ENCODE data around the gene OR10C1. TPM values are rescaled to one million over a fixed set of nuclear protein-coding genes. Genes with fewer than 3 reads are reported as not detected.

The OR10C1 gene
- polyA plus RNA-seq (2011; rRNA removed), result not detected in 2 replicates
- not detected in 2 replicates for polyA minus RNA-seq (2011; rRNA and poly(A)+ RNA removed)

DNA sequence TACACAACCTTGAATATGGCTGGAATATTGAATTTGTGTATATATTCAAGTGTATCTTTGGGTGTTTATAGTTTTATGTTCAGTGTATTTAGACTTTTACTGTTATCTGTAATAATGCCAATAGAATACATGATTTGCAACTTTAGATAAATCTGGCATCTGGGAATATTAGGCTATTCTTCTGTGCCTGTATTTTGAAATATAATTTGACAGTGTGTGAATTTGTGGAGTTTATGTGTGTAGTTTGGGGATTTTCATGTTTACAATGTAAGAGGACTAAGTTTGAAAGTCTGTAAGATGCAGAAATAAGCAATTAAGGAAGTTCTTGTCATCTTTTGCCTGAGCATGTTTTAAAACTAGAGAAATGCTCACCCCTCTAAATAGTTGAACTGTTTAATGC lies at the start of gene OR10C1:
TSS of gene OR10C1 (plus strand) at position 301 of the 400 bp plus-strand sequence. CDS start 710 bp downstream, outside the sequence.
- H3K9me3 ChIP-seq (ENCODE audit: control insufficient read depth, insufficient read depth, low read length), result peaks cover 8% of the 10 kb centered on the region
- CTCF ChIA-PET, result no interaction called here

DNA sequence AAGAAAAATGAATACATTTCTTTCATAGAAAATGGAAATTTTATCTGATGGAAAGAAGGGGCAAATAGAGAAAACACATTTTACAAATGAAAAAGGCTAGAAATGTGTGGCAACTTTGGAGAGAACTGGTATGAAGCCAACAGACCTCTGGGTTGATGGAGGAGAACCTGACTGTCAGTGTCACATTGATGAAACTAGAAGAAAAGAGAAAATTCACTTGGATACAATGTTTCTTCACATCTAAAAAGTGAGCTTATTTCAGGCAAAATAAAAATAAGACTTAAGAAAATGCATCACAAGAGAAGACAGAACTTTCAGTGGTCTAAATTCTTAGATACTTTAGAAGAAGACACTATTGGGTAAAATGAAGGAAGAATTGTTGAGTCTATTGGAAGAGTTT lies 43.8 kb upstream of the OR10C1 start, which contains the start of gene OR12D2:
TSS of gene OR12D2 (plus strand) at position 301 of the 400 bp plus-strand sequence. CDS start 1,069 bp downstream, outside the sequence.
- Histone ChIP-seq H3K9me3 (ENCODE audit: control insufficient read depth, insufficient read depth, low read length) (peaks cover 19% of the 10 kb centered on the region), H3K27me3 (ENCODE audit: control insufficient read depth, insufficient read depth, low read length) (no peaks in the 10 kb centered on the region), H3K27ac (ENCODE audit: low read depth, low read length) (no peak within 1 kb of the TSS), H3K4me3 (ENCODE audit: low read depth, low read length) (no peak within 1 kb of the TSS)
- POLR2A ChIA-PET, result no interaction called here
- TF ChIP-seq, protein P1, sequence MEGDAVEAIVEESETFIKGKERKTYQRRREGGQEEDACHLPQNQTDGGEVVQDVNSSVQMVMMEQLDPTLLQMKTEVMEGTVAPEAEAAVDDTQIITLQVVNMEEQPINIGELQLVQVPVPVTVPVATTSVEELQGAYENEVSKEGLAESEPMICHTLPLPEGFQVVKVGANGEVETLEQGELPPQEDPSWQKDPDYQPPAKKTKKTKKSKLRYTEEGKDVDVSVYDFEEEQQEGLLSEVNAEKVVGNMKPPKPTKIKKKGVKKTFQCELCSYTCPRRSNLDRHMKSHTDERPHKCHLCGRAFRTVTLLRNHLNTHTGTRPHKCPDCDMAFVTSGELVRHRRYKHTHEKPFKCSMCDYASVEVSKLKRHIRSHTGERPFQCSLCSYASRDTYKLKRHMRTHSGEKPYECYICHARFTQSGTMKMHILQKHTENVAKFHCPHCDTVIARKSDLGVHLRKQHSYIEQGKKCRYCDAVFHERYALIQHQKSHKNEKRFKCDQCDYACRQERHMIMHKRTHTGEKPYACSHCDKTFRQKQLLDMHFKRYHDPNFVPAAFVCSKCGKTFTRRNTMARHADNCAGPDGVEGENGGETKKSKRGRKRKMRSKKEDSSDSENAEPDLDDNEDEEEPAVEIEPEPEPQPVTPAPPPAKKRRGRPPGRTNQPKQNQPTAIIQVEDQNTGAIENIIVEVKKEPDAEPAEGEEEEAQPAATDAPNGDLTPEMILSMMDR (IDR thresholded peaks at IDR 0.05; ENCODE audit: low read depth, low read length), result no peak
- CTCF ChIA-PET, result no interaction called here
- DNase-seq (ENCODE audit: low read depth, low spot score), result no peak

More for the DNA sequence above, at the start of gene OR10C1:
- Histone ChIP-seq H3K27me3 (ENCODE audit: control insufficient read depth, insufficient read depth, low read length) (no peaks in the 10 kb centered on the region), H3K27ac (ENCODE audit: low read depth, low read length) (no peak within 1 kb of the TSS), H3K4me3 (ENCODE audit: low read depth, low read length) (no peak within 1 kb of the TSS)
- no peak for DNase-seq (ENCODE audit: low read depth, low spot score)
- POLR2A ChIA-PET, result no interaction called here
- TF ChIP-seq, protein P1 (IDR thresholded peaks at IDR 0.05; ENCODE audit: low read depth, low read length), result no peak

DNA sequence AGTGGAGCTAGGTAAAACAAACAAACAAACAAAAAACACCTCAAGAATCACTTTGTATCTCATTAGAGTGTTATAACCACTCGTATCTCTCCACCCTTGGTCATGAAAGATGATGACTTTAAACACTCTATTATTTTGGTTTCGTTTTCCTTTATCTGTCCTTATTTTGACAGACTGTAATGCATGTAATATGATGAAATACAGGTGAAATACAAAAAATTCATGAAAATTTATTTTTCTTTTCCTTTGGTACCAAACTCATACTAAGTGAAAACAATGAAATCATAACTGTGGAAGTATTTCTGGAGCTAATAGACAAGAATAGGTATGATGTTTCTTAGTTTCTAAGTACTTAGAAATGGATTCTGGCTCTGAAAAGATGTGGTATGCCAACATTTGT lies 39.6 kb upstream of the OR10C1 start:
- H3K4me3 ChIP-seq (ENCODE audit: low read depth, low read length), result no peak overlapping the region
- CTCF ChIA-PET, result no interaction called here
- POLR2A ChIA-PET, result no interaction called here

GRCh38 chr6:29403801-29404200 lies 35.3 kb upstream of the OR10C1 start:
- Histone ChIP-seq H3K9me3 (ENCODE audit: control insufficient read depth, insufficient read depth, low read length) (no peaks in the 10 kb centered on the region; the same call in 1 of the 2 replicates), H3K4me3 (ENCODE audit: low read depth, low read length) (no peak overlapping the region), H3K27me3 (ENCODE audit: control insufficient read depth, insufficient read depth, low read length) (no peaks in the 10 kb centered on the region), H3K27ac (ENCODE audit: low read depth, low read length) (no peak overlapping the region)
- ChIA-PET POLR2A (no interaction called here), CTCF (no interaction called here)
- TF ChIP-seq, protein P1 (IDR thresholded peaks at IDR 0.05; ENCODE audit: low read depth, low read length), result no peak
- no peak for DNase-seq (ENCODE audit: low read depth, low spot score)

More for the DNA sequence above, 39.6 kb upstream of the OR10C1 start:
- Histone ChIP-seq H3K27me3 (ENCODE audit: control insufficient read depth, insufficient read depth, low read length) (no peaks in the 10 kb centered on the region), H3K9me3 (ENCODE audit: control insufficient read depth, insufficient read depth, low read length) (peaks cover 2% of the 10 kb centered on the region; the same call in 1 of the 2 replicates), H3K27ac (ENCODE audit: low read depth, low read length) (no peak overlapping the region)
- no peak for DNase-seq (ENCODE audit: low read depth, low spot score)
- TF ChIP-seq, protein P1 (IDR thresholded peaks at IDR 0.05; ENCODE audit: low read depth, low read length), result no peak

GRCh38 chr6:29414588-29414987 lies 24.5 kb upstream of the OR10C1 start, which contains the start of gene OR12D1:
Gene OR12D1 (plus strand): TSS chr6:29414928.
- ChIA-PET CTCF (interaction anchor here (0.7 kb wide), 1 partner anchor 180 kb away, joined by 3 read pairs; no protein-coding TSS in a partner anchor), POLR2A (no interaction called here)
- Histone ChIP-seq H3K4me3 (ENCODE audit: low read depth, low read length) (no peak within 1 kb of the TSS), H3K27ac (ENCODE audit: low read depth, low read length) (no peak within 1 kb of the TSS), H3K9me3 (ENCODE audit: control insufficient read depth, insufficient read depth, low read length) (peaks cover 5% of the 10 kb centered on the region; the same call in 1 of the 2 replicates), H3K27me3 (ENCODE audit: control insufficient read depth, insufficient read depth, low read length) (no peaks in the 10 kb centered on the region)
- DNase-seq (ENCODE audit: low read depth, low spot score), result no peak
- TF ChIP-seq, protein P1 (IDR thresholded peaks at IDR 0.05; ENCODE audit: low read depth, low read length), result no peak
